Ecto neural progenitor cell (in vitro differentiated cells): ENCODE data around the gene BACH2.
"Not testable (repeated sequence)": the region's sequence is repeated elsewhere in the genome, so short reads cannot be mapped to it uniquely, and the experiment has no call there.

Source experiments
- DNase-seq: peaks from one replicate; pipeline ENCODE4 v3.0.0-alpha.2; 2018; ENCODE audit warnings: low spot score

BACH2 gene

GRCh38 chr6:89987830-89988229 lies 308.8 kb downstream of the BACH2 start:
- DNase-seq = no peak

GRCh38 chr6:89987140-89987539 lies 309.5 kb downstream of the BACH2 start:
- DNase-seq = no peak

GRCh38 chr6:89986650-89987074 lies 310.0 kb downstream of the BACH2 start:
- no peak for DNase-seq

- DNase-seq = peak; percentile 58
Measured at GRCh38 chr6:89985751-89986493, 310.7 kb downstream of the BACH2 start.

- peak; percentile 65 for DNase-seq
Measured at GRCh38 chr6:89984926-89985750, 311.5 kb downstream of the BACH2 start.

- no peak for DNase-seq
Measured at GRCh38 chr6:89980353-89980752, 316.3 kb downstream of the BACH2 start.

GRCh38 chr6:89979481-89980119 lies 317.0 kb downstream of the BACH2 start:
- no peak for DNase-seq

- no peak for DNase-seq
Measured at GRCh38 chr6:89978749-89979145, 317.9 kb downstream of the BACH2 start.

GRCh38 chr6:89977808-89978748 lies 318.6 kb downstream of the BACH2 start:
- DNase-seq = no peak

- DNase-seq = no peak
Measured at GRCh38 chr6:89976694-89977020, 320.0 kb downstream of the BACH2 start.

GRCh38 chr6:89975991-89976693 lies 320.5 kb downstream of the BACH2 start:
- peak; percentile 49 for DNase-seq

- no peak for DNase-seq
Measured at GRCh38 chr6:89975366-89975765, 321.3 kb downstream of the BACH2 start.

- no peak for DNase-seq
Measured at GRCh38 chr6:89974834-89975233, 321.8 kb downstream of the BACH2 start.

GRCh38 chr6:89972025-89972381 lies 324.6 kb downstream of the BACH2 start:
- DNase-seq = no peak

- not testable (repeated sequence) for DNase-seq
Measured at GRCh38 chr6:89971338-89972024, 325.2 kb downstream of the BACH2 start.

GRCh38 chr6:89970609-89971337 lies 325.9 kb downstream of the BACH2 start:
- DNase-seq = peak; percentile 58

- no peak for DNase-seq
Measured at GRCh38 chr6:89970072-89970471, 326.6 kb downstream of the BACH2 start.

GRCh38 chr6:89966913-89967312 lies 329.7 kb downstream of the BACH2 start:
- no peak for DNase-seq

- no peak for DNase-seq
Measured at GRCh38 chr6:89966228-89966544, 330.5 kb downstream of the BACH2 start.
